ENCODE measurements around the gene SOX18.

- TF ChIP-seq POLR2A (IDR thresholded peaks at IDR 0.05) (no peak), CTCF (IDR thresholded peaks at IDR 0.05) (no peak), EP300 (IDR thresholded peaks at IDR 0.05) (no peak)
Measured at GRCh38 chr20:64081624-64081964, 32.2 kb upstream of the SOX18 start.
